ENCODE data around the gene PRUNE1.

DNA sequence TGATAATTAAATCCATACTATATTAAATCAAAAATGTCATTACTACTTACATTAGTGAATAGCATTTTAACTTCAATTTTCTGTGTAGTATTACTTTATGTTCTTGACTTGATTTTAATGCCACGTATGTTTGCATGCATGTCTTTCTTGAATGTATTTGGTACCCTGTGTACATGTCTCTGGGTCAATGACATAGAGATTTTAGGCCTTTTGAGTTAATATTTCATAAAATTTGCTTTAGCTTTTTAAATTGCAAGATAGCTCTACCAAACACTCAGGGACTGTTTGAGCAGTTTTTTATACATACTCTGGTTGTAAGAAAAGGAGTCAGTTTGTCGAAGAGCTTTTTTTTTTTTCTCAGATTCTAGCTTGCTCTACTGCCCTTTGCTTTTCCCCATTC, 53.5 kb downstream of the PRUNE1 start:
- TF ChIP-seq CTCF (IDR thresholded peaks at IDR 0.05; ENCODE audit: low read depth, low read length) (no peak), POLR2A (IDR thresholded peaks at IDR 0.05; ENCODE audit: extremely low read depth, insufficient read length) (no peak), MYC (IDR thresholded peaks at IDR 0.05; ENCODE audit: low read depth, low read length) (no peak)
- TF ChIP-seq, protein P1, sequence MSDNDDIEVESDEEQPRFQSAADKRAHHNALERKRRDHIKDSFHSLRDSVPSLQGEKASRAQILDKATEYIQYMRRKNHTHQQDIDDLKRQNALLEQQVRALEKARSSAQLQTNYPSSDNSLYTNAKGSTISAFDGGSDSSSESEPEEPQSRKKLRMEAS (IDR thresholded peaks at IDR 0.05; ENCODE audit: low read depth, low read length) = no peak

All from NB4 (cell line).